Placental epithelial cell (primary cell): Measurements from ENCODE around the gene ZNF892. TPM values are rescaled to one million over a fixed set of nuclear protein-coding genes. Genes with fewer than 3 reads are reported as not detected.

Experiments
- total RNA-seq: library from RNA; depleted of rRNA; stranded (reverse); fragments of >200 nt; gene quantifications from 2 replicates; pipeline ENCODE4 v1.2.3, GENCODE V29; 2012

ZNF892 gene
- total RNA-seq, result 18.5 and 20.7 TPM in 2 replicates

DNA sequence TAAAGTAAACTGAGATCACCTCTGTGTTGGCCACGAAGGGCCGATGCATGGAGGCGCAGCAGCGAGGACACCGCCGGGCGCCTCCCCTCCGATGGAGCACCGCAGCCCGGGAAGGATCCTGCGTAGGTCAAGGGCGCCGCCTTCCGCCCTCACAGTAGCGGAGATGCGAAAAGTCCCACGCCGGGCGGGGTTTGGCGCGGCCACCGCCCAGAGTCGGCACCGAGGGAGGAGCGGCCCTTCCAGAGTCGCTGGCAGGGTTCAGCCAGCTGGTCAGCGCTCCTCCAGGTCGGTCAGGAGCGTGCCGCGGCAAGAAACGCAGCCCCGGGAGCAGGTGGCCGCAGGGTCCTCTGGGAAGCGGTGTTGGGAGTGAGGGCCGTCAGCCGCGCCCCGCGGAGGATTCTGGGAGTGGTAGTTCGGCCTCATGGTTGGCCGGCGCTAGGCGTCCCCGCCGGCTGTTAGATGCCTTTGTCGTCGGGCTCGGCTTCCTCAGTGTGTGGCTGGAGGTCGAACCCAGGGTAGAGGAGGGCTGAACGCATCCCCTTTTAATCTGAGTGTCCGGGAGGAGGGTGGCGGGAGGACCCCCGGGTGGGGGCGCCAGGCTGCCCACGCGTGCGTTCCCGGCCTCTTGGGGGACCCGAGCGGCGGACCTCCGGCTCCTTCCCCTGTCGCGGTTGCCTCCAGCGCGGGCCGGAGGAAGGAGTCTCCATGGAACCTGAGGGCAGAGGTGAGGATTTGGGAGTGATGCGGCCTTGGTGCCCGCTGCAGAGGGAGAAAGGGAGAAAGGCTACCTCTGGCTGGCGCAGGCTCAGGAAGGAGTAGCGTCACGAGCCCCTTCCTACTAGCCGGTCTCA, at the start of gene ZNF892:
Gene ZNF892, plus strand, starts transcription at position 411 of the 851 bp plus-strand sequence. Its CDS starts 295 bp downstream, at position 706.

DNA sequence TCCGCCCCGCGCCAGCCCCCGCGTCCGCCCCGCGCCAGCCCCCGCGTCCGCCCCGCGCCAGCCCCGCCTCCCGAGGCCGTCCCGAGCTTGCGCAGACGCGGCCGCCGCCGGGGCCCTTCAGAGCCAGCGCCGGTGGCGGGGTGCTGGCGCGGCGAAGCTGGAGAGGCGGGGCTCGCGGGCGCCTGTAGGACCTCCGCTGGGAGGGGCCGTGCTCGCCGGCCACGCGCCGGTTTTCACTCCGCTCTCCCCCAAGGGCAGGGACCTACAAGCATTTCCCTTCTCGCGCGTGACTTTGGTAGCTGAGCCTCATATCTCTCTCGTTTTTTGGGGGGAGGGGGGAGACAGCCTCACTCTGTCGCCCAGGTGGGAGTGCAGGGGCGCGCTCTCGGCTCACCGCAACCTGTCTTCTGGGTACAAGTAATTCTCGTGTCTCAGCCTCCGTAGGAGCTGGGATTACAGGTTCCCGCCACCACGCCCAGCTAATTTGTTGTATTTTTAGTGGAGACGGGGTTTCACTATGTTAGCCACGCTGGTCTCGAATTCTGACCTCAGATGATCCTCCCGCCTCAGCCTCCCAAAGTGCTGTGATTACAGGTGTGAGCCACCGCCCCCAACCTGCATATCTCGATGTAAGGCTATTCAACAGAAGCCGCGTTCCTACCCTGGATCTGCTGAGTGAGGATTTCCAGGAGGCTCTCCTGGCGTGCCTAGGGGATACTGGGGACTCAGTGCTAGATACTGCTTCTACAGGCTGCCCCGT, 47.5 kb upstream of the ZNF892 start, which contains the start of gene ZNF514:
Gene ZNF514, minus strand, starts transcription at position 159 of the 760 bp plus-strand sequence. CDS start 6,595 bp downstream, outside the sequence.

DNA sequence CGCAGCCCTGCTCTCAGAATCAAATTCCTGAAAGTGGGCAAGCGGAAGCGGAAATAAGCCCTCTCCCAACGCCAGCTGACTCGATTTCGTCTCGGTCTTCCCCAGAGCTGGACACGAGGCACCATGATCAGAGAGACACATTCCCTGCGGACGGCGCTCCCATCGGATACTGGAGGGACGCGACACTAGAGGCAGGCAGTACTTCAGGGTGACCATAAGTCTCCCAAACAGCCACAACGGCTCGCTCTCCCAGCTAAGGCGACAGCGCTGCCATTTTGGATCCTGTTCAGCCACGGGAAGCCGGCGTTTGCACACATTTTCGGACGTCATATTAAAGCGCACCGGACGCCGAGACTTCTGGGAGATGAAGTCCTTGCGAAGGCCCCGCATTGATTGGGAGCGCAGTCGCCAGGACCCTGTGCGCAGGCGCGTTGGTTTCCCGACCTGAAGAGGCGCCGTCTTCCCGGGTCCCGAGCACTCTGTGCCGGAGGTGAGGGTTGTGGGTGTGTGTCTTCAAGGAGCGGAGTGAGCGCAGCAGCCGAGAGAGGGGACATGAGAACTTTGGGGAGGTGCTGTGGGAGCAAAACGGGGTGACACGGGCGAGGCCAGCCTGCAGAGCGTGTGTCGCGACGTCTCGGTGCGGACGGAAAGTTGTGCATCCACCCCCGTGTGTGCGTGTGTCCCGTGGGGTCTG, 41.8 kb upstream of the ZNF892 start, which contains the start of gene ZNF2:
Gene ZNF2, plus strand, starts transcription at position 439 of the 694 bp plus-strand sequence. CDS start 10,418 bp downstream, outside the sequence.

Other genes starting within 250 kb of the ZNF892 start
- 0.76 and 1.6 TPM in 2 replicates for gene MAL, start 181.8 kb upstream of the ZNF892 start, total RNA-seq
- 20.4 and 21.1 TPM in 2 replicates for gene MRPS5, start 85.7 kb upstream of the ZNF892 start, total RNA-seq
- gene ZNF514, start 47.7 kb upstream of the ZNF892 start, total RNA-seq, result 10.5 and 19.2 TPM in 2 replicates
- 7.5 and 9.8 TPM in 2 replicates for gene ZNF2, start 41.7 kb upstream of the ZNF892 start, total RNA-seq
- 101 and 124 TPM in 2 replicates for gene PROM2, start 66.9 kb downstream of the ZNF892 start, total RNA-seq
- 26.0 and 27.1 TPM in 2 replicates for gene KCNIP3, start 89.8 kb downstream of the ZNF892 start, total RNA-seq
- 22.8 and 26.4 TPM in 2 replicates for gene FAHD2A, start 195.2 kb downstream of the ZNF892 start, total RNA-seq